DMS53 treated with DMSO at 0.1 percent for 48 hours (cell line): ENCODE results near the gene BLOC1S6.
A peak's percentile ranks its signal among the peaks of the same experiment; 100 is the strongest.

Experiments
- DNase-seq: peaks from one replicate; lab custom pipeline; 2025; ENCODE audit not compliant: unreplicated experiment; lab: John Stamatoyannopoulos, UW

BLOC1S6 gene, protein sequence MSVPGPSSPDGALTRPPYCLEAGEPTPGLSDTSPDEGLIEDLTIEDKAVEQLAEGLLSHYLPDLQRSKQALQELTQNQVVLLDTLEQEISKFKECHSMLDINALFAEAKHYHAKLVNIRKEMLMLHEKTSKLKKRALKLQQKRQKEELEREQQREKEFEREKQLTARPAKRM

DNA sequence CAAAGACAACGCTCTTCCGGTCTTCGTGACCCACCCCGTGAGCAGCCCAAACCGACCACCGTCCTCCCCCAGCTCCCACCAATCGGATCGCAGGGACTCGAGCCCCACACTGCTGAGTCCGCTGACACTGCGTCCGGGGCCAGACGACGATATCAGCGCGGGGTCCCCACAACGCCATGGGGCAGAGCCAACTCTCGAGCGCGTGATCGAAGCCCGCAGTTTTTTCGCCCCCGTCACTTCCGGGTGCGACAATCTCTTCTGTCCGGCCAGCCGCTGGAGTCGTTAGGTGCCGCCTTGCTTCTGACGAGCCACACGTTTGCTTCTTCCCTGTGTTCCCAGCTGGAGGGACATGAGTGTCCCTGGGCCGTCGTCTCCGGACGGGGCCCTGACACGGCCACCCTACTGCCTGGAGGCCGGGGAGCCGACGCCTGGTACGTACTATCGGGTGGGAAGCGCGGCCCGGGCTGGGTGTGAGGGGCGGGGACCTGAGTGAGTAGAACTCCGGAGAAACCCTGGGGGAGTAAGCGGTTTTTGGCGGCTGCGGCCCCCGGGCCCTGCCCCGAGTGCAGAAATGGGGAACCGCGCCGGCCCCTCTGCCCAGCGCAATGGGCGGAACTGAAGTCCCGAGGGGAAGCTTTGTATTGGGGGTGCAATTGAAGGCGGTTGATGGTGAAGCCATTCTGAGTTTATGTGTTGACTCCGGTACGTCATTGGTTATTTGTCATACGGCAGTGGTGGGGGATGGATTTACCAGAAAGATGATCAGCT, at the start of gene BLOC1S6:
Gene BLOC1S6 (plus strand): TSS at position 285 of the 768 bp plus-strand sequence. CDS start 65 bp downstream, at position 350.
- DNase-seq: peak; percentile 63

DNA sequence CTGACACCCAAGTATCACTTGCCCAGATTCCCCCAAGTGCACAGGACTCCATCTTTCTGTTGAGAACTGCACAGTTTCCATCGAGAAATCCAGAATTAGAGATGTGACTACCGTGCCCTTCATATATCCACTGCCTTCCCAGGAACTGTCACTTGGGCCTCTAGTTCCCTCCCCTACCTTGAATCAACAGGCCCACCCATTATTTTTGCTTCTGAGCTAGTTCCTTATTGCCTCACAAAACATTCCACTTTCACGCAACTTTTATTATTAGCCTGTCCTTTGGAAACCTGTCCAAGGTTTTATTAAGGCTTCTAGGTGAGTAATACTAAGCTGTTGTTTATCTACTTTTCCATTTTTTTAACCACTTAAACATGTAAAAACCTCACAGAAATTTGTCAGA, 47.5 kb upstream of the BLOC1S6 start:
- no peak for DNase-seq

DNA sequence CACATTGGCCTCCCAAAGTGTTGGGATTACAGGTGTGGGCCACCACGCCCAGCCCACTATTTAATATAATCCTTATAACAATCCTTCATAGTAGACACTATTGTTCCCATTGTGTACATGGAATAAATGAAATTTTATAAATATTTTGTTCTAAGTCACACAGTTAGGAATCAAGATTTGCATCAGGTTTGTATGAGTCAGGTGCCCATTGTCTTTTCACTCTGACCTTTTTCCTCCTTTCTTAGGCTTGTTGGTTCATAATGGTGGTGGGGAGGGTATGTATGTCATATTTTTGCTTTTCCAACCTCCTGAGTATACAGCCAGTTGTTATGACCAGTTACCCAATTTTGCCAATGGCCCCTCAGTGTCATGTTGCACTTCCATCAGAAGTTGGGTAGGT, 46.6 kb upstream of the BLOC1S6 start:
- DNase-seq: no peak

DNA sequence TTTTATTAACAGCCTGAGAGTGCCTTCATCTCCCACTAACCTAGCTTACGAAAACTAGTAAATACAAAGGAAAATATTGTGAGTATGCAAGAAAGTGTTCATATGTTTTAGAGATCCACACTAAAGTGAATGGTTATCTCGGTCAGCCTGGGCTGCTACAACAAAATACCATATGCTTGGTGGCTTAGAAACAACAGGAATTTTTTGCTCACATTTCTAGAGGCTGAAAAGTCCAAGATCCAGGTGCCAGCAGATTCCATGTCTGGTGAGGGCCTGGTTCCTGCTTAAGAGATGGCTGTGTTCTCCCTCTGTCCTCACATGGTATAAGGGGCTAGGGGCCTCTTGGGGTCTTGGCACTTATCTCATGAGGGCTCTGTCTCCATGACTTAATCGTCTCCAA, 44.1 kb upstream of the BLOC1S6 start:
- no peak for DNase-seq

DNA sequence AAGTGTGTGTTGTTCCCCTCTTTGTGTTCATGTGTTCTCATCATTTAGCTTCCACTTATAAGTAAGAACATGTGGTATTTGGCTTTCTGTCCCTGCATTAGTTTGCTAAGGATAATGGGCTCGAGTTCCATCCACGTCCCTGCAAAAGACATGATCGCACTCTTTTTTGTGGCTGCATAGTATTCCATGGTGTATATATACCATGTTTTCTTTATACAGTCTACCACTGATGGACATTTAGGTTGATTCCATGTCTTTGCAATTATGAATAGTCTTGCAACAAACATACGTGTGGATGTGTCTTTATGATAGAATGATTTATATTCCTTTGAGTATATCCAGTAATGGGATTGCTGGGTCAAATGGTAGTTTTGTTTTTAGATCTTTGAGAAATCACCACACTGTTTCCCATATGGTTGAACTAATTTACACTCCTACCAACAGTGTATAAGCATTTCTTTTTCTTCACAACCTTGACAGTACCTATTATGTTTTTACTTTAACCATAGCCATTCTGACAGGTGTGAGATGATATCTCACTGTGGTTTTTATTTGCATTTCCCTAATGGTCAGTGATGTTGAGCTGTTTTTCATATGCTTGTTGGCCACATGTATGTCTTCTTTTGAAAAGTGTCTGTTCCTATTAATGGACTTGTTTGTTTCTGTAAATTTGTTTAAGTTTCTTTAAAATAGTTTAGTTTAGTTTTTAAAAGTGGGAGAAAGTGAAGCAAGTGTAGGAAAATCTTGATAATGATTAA, 42.7 kb upstream of the BLOC1S6 start:
- no peak for DNase-seq

DNA sequence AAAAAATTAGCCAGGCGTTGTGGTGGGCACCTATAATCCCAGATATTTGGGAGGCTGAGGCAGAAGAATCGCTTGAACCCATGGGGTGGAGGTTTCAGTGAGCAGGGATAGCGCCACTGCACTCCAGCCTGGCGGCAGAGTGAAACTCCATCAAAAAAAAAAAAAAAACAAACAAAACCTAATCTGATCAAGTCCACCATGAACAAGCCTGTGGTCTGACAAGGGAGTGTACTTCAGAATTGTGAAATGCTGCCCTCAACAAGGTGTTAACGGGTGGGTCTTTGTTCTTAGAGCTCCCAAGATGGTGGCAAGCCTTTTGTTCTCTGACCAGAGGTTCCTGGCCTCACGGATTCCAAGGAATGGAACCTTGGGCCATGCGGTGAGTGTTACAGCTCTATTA, 40.4 kb upstream of the BLOC1S6 start:
- DNase-seq: no peak

DNA sequence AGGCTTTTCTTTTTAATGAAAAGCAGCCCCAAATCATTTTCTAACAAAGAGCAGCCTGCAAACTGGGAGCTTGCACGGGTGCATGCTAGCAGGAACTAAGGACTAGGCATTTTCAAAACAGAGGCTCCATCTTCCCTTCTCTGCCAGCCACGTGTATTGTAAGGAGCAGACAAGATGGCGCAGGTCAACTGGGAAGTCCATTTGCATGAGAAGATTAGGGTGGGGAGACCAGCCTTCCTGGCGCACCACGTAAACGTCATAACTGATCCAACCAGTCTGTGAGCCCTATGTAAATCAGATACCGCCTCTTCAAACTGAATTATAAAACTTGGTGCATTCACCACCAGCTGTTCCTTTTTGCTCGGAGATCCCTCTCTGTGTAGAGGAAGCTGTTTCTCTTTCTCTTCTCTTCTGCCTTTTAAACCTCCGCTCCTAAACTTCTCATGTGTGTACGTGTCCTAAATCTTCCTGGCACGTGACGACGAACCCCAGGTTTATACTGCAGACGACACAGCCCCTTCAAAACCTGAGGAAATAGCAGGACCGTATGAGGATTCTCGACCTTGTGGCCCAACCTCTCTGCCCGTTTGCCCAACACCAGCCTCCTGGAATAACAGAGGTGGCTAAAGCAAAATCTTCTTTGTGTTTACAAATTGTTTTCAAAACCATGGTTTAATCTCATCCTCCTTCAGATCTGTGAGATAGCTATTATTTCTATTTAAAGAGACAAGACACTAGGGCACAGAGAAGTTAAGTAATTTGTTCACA, 38.2 kb upstream of the BLOC1S6 start:
- peak; percentile 35 for DNase-seq

DNA sequence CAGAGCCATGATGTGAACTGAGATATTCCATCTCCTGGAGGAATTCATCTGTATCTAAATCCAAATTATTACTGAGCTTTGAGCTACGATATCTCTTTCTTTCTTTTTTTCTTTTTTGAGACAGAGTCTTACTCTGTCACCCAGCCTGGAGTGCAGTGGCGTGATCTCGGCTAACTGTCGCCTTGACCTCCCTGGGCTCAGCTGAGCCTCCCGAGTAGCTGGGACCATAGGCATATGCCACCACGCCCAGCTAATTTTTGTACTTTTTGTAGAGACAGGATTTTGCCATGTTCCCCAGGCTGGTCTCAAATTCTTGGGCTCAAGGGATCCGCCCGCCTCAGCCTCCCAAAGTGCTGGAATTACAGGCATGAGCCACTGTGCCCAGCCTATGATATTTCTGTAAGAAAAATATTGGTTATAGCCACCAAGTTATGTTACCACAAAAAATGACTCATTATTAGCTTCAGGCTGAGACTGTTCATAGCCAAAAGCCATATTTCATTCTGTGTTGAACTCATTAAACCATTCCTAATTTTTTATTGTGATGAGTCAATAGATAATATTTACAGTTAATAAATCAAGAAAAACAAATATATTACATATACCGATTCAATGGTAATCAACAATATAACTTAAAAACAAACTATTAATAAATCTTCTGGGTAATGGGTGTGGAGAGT, 37.5 kb upstream of the BLOC1S6 start:
- no peak for DNase-seq

DNA sequence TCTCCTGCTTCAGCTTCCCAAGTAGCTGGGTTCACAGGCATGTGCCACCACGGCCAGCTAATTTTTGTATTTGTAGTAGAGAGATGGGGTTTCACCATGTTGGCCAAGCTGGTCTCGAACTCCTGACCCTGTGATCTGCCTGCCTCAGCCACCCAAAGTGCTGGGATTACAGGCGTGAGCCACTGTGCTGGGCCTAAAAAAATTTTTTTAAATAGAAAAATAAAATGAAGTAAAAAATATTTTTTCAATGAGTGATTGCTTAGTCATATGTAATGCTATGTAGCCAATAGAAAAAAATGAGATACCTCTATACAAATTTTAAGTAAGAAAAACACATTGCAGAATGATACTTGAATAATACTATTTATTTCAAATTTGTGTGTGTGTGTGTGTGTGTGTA, 36.7 kb upstream of the BLOC1S6 start:
- no peak for DNase-seq

DNA sequence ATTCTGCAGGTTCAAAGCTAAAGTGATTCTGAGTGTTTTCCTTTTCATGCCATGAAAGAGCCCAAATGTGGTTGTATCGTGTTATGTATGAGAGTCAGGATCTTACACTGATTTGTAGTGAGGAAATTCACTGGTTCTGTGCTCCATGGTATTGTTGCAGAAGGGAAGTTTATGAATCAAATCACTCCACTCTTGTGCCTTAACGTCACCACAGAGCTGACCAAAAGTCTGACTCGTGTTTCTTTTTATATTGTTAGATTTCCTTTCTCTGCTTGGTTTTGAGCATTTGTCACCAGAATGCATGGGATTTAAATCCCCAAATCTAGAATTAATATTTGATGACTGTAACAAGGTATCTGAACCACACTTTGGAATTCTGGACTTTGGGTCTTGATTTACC, 35.5 kb upstream of the BLOC1S6 start:
- no peak for DNase-seq

DNA sequence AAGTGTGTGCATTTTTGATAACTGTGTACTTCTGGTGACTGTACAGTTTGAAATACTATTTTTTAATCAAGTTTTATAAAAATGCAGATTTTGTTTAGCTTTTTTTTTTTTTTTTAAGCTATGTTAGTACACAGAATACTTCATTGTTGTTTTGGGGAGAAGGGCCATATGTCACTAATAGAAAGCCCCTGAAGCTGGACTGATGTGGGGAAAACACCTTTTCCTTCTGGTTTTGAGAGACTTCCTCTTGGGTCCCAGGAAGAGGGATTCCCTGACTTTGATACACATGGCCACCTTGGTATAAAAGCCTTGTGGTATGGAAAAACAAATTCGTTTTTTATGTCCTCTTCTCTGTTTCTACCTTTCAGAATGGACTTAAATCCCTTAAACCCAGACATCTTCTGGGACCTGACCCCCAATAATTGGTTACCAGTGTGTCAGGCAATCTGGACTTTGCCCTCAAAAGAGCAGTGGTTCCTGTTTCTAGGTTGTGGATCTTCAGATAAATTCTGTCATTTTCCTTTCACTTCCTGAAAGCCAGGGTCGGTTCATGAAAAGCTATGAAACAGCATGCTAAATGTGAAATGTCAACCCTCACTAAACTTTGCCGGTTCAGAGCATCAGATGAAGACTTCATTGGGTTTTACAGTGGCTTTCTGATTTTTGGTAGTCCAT, 31.1 kb upstream of the BLOC1S6 start:
- no peak for DNase-seq

DNA sequence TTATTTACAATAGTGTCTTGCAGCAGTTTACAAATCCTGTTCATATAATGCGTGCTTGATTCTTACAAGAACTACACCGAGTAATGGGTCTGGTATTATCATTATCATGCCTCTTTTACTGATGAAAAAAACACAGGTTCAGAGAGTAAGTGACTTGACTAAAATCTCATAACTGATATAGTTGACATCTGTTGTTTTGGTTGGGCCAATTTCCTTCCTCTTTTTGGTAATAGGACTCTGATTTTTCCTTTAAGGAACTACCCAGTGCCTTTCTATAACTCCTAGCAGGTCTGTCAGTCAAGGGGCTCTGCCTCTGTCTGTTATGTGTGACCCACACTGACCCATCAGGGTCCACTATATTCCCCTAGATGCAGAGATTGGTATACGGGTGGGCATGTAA, 14.6 kb upstream of the BLOC1S6 start:
- DNase-seq: no peak

DNA sequence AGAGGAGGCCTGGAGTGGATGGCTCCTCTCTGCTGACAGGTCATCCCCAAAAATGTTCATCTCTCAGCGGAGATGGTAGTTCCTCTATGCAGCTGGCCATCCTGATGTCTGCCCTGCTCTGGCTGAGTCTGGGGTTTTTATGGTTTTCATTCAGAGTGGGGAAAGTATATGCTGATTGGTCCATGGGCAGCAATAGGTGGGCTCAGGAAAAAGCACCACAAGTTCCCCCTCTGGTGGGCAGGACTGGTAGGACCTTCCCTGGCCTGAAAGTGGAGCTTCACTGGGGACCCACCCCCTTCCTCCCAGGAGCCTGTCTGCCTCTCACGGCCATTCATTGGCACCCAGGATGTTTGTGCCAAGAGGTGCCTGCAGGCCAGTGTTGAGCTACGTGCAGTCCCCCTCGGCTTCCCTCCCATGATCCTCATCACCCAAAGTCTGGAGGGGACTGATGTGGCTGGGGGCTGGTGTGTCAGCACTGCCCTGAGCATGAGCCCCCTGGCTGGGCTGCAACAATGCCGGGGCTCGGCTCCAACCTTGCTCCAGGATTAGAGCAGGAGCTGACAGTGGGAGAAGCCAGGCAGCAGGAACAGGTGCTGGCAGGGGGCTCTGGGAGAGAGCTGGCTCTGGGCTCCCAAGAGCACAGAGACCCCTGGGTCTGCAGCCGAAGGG, 13.1 kb upstream of the BLOC1S6 start:
- no peak for DNase-seq

DNA sequence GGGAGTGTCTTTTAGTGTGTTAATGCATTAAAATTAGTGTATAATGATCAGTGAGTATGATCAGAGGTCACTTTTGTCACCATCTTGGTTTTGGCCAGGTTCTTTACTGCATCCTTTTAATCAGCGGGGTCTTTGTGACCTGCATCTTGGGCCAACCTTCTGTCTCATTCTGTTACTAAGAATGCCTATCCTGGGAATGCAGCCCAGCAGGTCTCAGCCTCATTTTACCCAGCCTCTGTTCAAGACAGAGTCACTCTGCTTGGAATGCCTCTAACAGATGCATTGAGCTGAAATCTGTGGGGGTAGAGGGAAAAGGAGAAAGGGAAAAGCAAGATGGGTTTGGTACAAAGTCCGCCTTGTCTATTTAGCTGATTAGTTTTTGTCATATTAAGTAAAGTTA, 5.3 kb upstream of the BLOC1S6 start:
- no peak for DNase-seq

DNA sequence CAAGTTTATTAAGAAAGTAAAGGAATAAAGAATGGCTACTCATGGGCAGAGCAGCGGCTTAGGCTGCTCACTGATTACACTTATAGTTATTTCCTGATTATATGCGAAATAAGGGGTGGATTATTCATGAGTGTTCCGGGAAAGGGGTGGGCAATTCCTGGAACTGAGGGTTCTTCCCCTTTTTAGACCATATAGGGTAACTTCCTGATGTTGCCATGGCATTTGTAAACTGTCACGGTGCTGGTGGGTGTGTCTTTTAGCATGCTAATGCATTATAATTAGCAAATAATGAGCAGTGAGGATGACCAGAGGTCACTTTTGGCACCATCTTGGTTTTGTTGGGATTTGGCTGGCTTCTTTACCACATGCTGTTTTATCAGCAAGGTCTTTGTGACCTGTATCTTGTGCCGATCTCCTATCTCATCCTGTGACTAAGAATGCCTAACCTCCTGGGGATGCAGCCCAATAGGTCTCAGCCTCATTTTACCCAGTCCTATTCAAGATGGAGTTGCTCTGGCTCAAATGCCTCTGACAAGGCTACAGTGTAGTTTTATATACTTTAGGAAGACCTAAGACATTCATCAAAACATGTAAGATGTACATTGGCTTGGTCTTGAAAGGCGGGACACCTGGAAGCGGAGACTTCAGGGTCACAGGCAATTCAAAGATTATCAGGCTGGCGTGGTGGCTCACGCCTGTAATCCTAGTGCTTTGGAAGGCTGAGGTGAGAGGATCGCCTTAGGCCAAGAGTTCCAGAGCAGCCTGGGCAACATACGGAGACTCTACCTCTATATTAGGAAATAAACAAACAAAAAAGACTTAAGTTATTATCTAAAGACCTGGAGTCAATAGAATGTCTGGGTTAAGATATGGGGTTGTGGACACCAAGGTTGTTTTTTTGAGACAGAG, 3.2 kb upstream of the BLOC1S6 start:
- no peak for DNase-seq

DNA sequence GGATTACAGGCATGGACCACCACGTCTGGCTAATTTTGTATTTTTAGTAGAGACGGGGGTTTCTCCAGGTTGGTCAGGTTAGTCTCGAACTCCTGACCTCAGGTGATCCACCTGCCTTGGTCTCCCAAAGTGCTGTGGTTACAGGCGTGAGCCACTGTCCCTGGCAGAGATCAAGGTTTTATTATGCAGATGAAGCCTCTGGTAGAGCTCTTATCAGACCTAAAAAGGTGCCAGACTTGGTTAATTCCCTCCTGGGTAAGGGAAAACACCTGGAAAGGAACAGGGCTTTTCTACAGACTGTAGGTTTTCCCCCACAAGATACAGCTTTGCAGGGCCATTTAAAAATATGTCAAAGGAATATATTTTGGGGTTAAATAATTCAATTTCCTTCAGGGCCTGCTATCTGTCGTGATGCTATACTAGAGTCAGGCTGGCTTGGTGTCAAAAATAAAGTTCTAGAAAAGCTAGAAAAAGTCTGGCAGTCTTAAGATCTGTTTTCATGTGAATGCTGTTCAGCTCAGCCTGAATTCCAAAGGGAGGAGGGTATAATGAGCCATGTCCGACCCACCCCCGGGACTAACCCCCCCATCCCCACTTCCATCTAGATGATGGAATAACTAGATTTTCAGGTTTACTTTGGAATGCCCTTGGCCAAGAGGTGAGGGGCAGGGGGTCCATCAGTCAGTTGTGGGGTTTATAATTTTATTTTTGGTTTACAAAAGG, 1.9 kb upstream of the BLOC1S6 start:
- no peak for DNase-seq

DNA sequence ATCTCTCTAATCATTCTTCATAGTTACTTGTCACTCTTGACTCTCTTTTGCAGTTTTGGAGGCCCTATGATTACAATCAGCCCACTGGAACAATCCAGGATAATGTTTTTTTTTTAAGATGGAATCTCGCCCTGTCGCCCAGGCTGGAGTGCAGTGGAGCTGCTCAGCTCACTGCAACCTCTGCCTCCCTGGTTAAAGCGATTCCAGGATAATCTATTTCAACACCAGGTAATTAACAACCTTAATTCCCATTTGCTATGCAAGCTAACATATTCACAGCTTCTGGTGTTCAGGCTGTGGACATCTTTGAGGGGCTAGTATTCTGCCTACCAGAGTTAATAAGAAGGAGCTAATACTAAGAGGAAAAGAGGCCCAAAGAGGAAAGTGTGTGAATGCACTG, 1.1 kb upstream of the BLOC1S6 start:
- no peak for DNase-seq

DNA sequence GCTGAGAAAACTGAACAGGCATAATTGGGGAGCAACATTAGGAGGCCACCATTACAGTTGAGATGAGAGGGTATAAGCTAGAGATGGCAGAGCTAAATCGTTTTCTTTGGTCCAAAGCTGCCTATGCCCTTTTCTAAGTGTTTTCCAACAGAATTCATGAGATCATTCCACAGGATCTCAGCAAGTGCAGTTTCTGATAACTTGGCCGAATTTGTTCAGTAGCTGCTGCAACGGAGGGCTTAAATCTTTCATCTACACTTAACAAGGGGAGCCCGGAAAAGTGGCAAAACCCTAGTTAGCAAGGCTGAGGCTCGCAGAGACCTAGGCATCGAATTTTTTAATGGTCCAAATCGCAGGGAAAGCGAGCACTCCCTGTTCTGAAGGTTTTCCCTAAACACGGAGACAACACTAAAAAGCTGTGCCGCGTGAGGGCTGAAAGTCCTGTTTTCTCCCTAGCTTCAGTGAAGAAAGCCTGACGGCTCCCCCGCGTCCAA, 531 bp upstream of the BLOC1S6 start:
- peak; percentile 42 for DNase-seq
